OCI-LY7 (cell line): ENCODE measurements around the gene VWA2. TPM values are rescaled to one million over a fixed set of nuclear protein-coding genes. Genes with fewer than 3 reads are reported as not detected.

ENCODE experiments used
- BruUV-seq: library from RNA; stranded (reverse); fragments of 400-500 nt; replicated peaks from 2 replicates; lab custom pipeline; 2021; lab: Mats Ljungman, UMichigan
- CTCF ChIA-PET: fragments of 300-600 bp; sonication (Branson Sonifier 250); formaldehyde crosslinking; loops from one replicate; lab custom pipeline; 2022; ENCODE audit warnings: antibody characterized with exemption; ENCODE audit not compliant: unreplicated experiment; lab: Charles Lee
- POLR2A ChIA-PET: fragments of 300-600 bp; sonication (Branson Sonifier 250); formaldehyde crosslinking; loops from one replicate; lab custom pipeline; 2022; ENCODE audit warnings: antibody characterized with exemption; lab: Charles Lee
- DNase-seq: peaks from one replicate; pipeline ENCODE4 v3.0.0-alpha.2; 2015; ENCODE audit warnings: low spot score
- H2AFZ ChIP-seq: fragments of 200-600 bp; sonication (generic), shearing (Covaris generic); 2 replicates; pipeline ENCODE4 v1.6.1; 2014; ENCODE audit warnings: mild to moderate bottlenecking, antibody characterized with exemption, low read length, moderate library complexity
- H3K27ac ChIP-seq: fragments of 200-600 bp; sonication (generic); 2 replicates; pipeline ENCODE4 v1.5.1; 2014; ENCODE audit warnings: mixed run types, low read depth, mild to moderate bottlenecking, moderate library complexity, low read length, inconsistent platforms; ENCODE audit not compliant: poor library complexity, severe bottlenecking
- H3K36me3 ChIP-seq: fragments of 200-600 bp; sonication (generic); 2 replicates; pipeline ENCODE4 v1.6.1; 2014; ENCODE audit warnings: mild to moderate bottlenecking, antibody characterized with exemption, low read length, moderate library complexity, mixed read lengths; ENCODE audit not compliant: insufficient read depth
- H3K4me1 ChIP-seq: fragments of 200-600 bp; sonication (generic); 2 replicates; pipeline ENCODE4 v1.5.1; 2014; ENCODE audit warnings: mild to moderate bottlenecking, low read length; ENCODE audit not compliant: insufficient read depth, poor library complexity, severe bottlenecking
- H3K4me2 ChIP-seq: fragments of 200-600 bp; sonication (generic); 2 replicates; pipeline ENCODE4 v1.6.1; 2014; ENCODE audit warnings: mild to moderate bottlenecking, low read length
- H3K4me3 ChIP-seq: fragments of 200-600 bp; sonication (generic); 2 replicates; pipeline ENCODE4 v1.5.1; 2014; ENCODE audit warnings: mild to moderate bottlenecking, low read depth, low read length; ENCODE audit not compliant: poor library complexity, severe bottlenecking
- H3K79me2 ChIP-seq: fragments of 200-600 bp; sonication (generic); 2 replicates; pipeline ENCODE4 v1.6.1; 2016; ENCODE audit warnings: low read depth, mild to moderate bottlenecking, low read length, moderate library complexity, mixed read lengths; ENCODE audit not compliant: insufficient read depth
- H3K9me2 ChIP-seq: fragments of 200-600 bp; sonication (generic); 2 replicates; pipeline ENCODE4 v1.6.1; 2016; ENCODE audit warnings: mild to moderate bottlenecking, low read length, mixed read lengths; ENCODE audit not compliant: insufficient read depth
- H3K9me3 ChIP-seq: fragments of 200-600 bp; sonication (generic); 2 replicates; pipeline ENCODE4 v1.6.1; 2014; ENCODE audit warnings: mild to moderate bottlenecking, mixed run types, low read length, mixed read lengths
- H4K20me1 ChIP-seq: fragments of 200-600 bp; sonication (generic); 2 replicates; pipeline ENCODE4 v1.6.1; 2014; ENCODE audit warnings: mild to moderate bottlenecking, antibody characterized with exemption, low read length, moderate library complexity, mixed read lengths; ENCODE audit not compliant: insufficient read depth
- EZH2phosphoT487 ChIP-seq: fragments of 200-600 bp; sonication (generic); IDR thresholded peaks from 2 replicates; pipeline ENCODE4 v1.6.1; 2018; ENCODE audit warnings: low read depth, borderline replicate concordance, mild to moderate bottlenecking, mixed run types, antibody characterized with exemption, low read length, moderate library complexity, mixed read lengths
- intact Hi-C: fragments of 100-400 bp; cut with micrococcal nuclease; formaldehyde crosslinking; loops from one replicate; pipeline ENCODE4 v1.10.0; 2022; ENCODE audit not compliant: unreplicated experiment
- total RNA-seq, 2 experiments: library from RNA; depleted of rRNA in 1 of 2; stranded (reverse); fragments of >200 nt in 1 of 2; shearing (Covaris generic) in 1 of 2; gene quantifications; 2 replicates each; pipeline ENCODE4 v1.2.3, GENCODE V29; 2014 to 2022
- TF ChIP-seq, protein P1 (sequence below): fragments of 200-600 bp; sonication (generic); conservative IDR thresholded peaks from 2 replicates; pipeline ENCODE4 v1.5.1; 2014; ENCODE audit warnings: mild to moderate bottlenecking, antibody characterized with exemption, low read length, moderate library complexity, mixed read lengths

Gene VWA2
- total RNA-seq, 2 experiments from 2014 or later, result not detected

DNA sequence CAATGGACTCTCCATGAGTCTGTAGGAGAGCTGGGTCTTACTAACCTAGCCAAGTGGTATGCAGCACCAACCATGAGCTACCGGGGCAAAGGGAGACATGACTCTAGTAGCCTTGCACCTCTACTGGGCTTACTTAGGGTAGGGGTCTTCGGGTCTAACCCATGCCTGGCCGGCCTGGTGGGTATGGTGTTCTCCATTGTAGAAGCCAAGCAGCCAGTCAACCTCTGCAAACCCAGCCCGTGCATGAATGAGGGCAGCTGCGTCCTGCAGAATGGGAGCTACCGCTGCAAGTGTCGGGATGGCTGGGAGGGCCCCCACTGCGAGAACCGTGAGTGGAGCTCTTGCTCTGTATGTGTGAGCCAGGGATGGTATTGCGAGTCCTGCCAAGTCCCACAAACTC is 51.0 kb downstream of the VWA2 start:
- CTCF ChIA-PET, result no interaction called here
- no peaks in the 10 kb centered on the region for H3K79me2 ChIP-seq
- TF ChIP-seq EZH2phosphoT487, result no peak
- TF ChIP-seq, protein P1, sequence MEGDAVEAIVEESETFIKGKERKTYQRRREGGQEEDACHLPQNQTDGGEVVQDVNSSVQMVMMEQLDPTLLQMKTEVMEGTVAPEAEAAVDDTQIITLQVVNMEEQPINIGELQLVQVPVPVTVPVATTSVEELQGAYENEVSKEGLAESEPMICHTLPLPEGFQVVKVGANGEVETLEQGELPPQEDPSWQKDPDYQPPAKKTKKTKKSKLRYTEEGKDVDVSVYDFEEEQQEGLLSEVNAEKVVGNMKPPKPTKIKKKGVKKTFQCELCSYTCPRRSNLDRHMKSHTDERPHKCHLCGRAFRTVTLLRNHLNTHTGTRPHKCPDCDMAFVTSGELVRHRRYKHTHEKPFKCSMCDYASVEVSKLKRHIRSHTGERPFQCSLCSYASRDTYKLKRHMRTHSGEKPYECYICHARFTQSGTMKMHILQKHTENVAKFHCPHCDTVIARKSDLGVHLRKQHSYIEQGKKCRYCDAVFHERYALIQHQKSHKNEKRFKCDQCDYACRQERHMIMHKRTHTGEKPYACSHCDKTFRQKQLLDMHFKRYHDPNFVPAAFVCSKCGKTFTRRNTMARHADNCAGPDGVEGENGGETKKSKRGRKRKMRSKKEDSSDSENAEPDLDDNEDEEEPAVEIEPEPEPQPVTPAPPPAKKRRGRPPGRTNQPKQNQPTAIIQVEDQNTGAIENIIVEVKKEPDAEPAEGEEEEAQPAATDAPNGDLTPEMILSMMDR, result no peak
- POLR2A ChIA-PET, result interaction anchor here (0.5 to 0.7 kb wide), 2 partner anchors 23 to 252 kb away, joined by 3 to 4 read pairs; no protein-coding TSS in a partner anchor
- H3K4me2 ChIP-seq, result no peak overlapping the region
- no peak overlapping the region for H2AFZ ChIP-seq
- H3K36me3 ChIP-seq, result no peaks in the 10 kb centered on the region
- BruUV-seq, result no TSS peak
- H3K9me3 ChIP-seq, result 0 out of 2 replicates have a peak, but pooled peaks cover 2% of the 10 kb centered on the region
- DNase-seq, result no peak
- no peaks in the 10 kb centered on the region for H3K4me1 ChIP-seq
- H3K9me2 ChIP-seq, result no peaks in the 10 kb centered on the region
- no peak overlapping the region for H3K27ac ChIP-seq
- no peak overlapping the region for H3K4me3 ChIP-seq
- intact Hi-C loops, result no loop called here
- no peaks in the 10 kb centered on the region for H4K20me1 ChIP-seq

DNA sequence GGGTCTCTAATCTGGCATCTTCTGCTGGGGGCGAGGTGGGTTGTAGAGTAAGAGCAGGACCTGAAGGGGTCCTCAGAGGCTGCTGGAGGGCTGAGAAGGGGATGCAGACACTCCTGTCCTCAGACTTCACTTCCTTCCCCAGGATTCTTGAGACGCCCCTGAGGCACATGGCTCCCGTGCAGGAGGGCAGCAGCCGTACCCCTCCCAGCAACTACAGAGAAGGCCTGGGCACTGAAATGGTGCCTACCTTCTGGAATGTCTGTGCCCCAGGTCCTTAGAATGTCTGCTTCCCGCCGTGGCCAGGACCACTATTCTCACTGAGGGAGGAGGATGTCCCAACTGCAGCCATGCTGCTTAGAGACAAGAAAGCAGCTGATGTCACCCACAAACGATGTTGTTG is 52.0 kb downstream of the VWA2 start:
- Histone ChIP-seq H2AFZ (no peak overlapping the region), H3K4me3 (no peak overlapping the region), H3K4me1 (no peaks in the 10 kb centered on the region), H3K27ac (no peak overlapping the region), H3K79me2 (no peaks in the 10 kb centered on the region), H3K9me3 (peaks cover 12% of the 10 kb centered on the region), H3K9me2 (no peaks in the 10 kb centered on the region), H3K36me3 (no peaks in the 10 kb centered on the region), H3K4me2 (no peak overlapping the region), H4K20me1 (no peaks in the 10 kb centered on the region)
- no TSS peak for BruUV-seq
- DNase-seq, result no peak
- ChIA-PET POLR2A (no interaction called here), CTCF (no interaction called here)
- intact Hi-C loops, result no loop called here
- TF ChIP-seq EZH2phosphoT487, result no peak
- TF ChIP-seq, protein P1, result no peak

- intact Hi-C loops, result no loop called here
- ChIA-PET CTCF (no interaction called here), POLR2A (no interaction called here)
Observed at GRCh38 chr10:114291516-114291915, 52.5 kb downstream of the VWA2 start.

More at GRCh38 chr10:114291516-114291915, 52.5 kb downstream of the VWA2 start:
- H3K4me3 ChIP-seq, result no peak overlapping the region
- H3K27ac ChIP-seq, result no peak overlapping the region
- H2AFZ ChIP-seq, result no peak overlapping the region
- H3K4me1 ChIP-seq, result no peaks in the 10 kb centered on the region
- no peak overlapping the region for H3K4me2 ChIP-seq
- TF ChIP-seq, protein P1, result no peak
- no peak for TF ChIP-seq EZH2phosphoT487
- no peaks in the 10 kb centered on the region for H3K9me2 ChIP-seq
- no peaks in the 10 kb centered on the region for H3K79me2 ChIP-seq
- peaks cover 13% of the 10 kb centered on the region for H3K9me3 ChIP-seq
- no peaks in the 10 kb centered on the region for H4K20me1 ChIP-seq
- no peaks in the 10 kb centered on the region for H3K36me3 ChIP-seq
- BruUV-seq, result no TSS peak
- DNase-seq, result no peak
